K562 (cell line): ENCODE results near the gene BMP10. TPM values are rescaled to one million over a fixed set of nuclear protein-coding genes. Genes with fewer than 3 reads are reported as not detected.

Experiments used
- CHCHD3 ChIP-seq: fragments of 250-450 bp; sonication (Bioruptor Pico); IDR thresholded peaks from 2 replicates; pipeline ENCODE4 v2.1.2; 2022; ENCODE audit warnings: mild to moderate bottlenecking
- FOXJ2 ChIP-seq: fragments of 200-800 bp; sonication (Bioruptor generic); IDR thresholded peaks from 2 replicates; pipeline ENCODE4 v1.6.1; 2016; ENCODE audit warnings: missing genetic modification characterization, missing compliant biosample characterization
- HDAC6 ChIP-seq: IDR thresholded peaks from 2 replicates; pipeline ENCODE4 v1.6.1; 2012; ENCODE audit warnings: low read depth, mild to moderate bottlenecking, control low read depth, inconsistent platforms, low read length, moderate library complexity
- HIVEP1 ChIP-seq: fragments of 250-450 bp; sonication (Bioruptor Pico); IDR thresholded peaks from 2 replicates; pipeline ENCODE4 v1.4.0; 2020; ENCODE audit warnings: mild to moderate bottlenecking
- MNT ChIP-seq, 2 experiments: fragments of 450-650 bp; conservative IDR thresholded peaks; 2 replicates each; pipeline ENCODE4 v1.6.1; 2017; ENCODE audit warnings: mild to moderate bottlenecking in 2 of 2, moderate library complexity in 2 of 2
- MXI1 ChIP-seq: IDR thresholded peaks from 2 replicates; pipeline ENCODE4 v1.6.1; 2011; ENCODE audit warnings: low read depth, mild to moderate bottlenecking, improper control_type of control experiment, low read length
- SMARCA5 ChIP-seq: fragments of 450-650 bp; IDR thresholded peaks from 2 replicates; pipeline ENCODE4 v1.6.1; 2016
- SMARCE1 ChIP-seq: fragments of 450-650 bp; IDR thresholded peaks from 2 replicates; pipeline ENCODE4 v1.7.1; 2016; ENCODE audit warnings: mild to moderate bottlenecking
- TRIM25 ChIP-seq: fragments of 450-650 bp; IDR thresholded peaks from 2 replicates; pipeline ENCODE4 v1.7.0; 2016; ENCODE audit warnings: borderline replicate concordance
- ZNF232 ChIP-seq: sonication (generic); formaldehyde crosslinking; IDR thresholded peaks from 2 replicates; pipeline ENCODE4 v1.8.0; 2022; ENCODE audit warnings: mild to moderate bottlenecking, missing genetic modification reagents
- ZNF644 ChIP-seq: fragments of 200-800 bp; sonication (Bioruptor generic); IDR thresholded peaks from 2 replicates; pipeline ENCODE4 v1.6.1; 2016; ENCODE audit warnings: low read depth, missing genetic modification characterization, missing compliant biosample characterization
- polyA plus RNA-seq, 8 experiments: library from polyadenylated mRNA; depleted of rRNA in 4 of 8; stranded (reverse) in 5 of 8; unstranded in 3 of 8; fragments of >200 nt; fragmentation: Nextera tagmentation in 2 of 8; fragmentation: Illumina TruSeq in 1 of 8; extraction: Ambion mirVana in 2 of 8; extraction: Trizol in 1 of 8; gene quantifications; 2 replicates each; pipeline versions ENCODE4 v1.2.1 to v1.2.3, GENCODE V29; 2011 to 2014; ENCODE audit warnings: inconsistent platforms in 1 of 8, missing spikeins in 1 of 8
- total RNA-seq, 7 experiments: library from RNA; depleted of rRNA in 6 of 7; stranded (reverse); fragments of >200 nt in 6 of 7; fragmentation: Illumina TruSeq in 2 of 7; extraction: Trizol in 2 of 7; gene quantifications; 2 replicates each; pipeline versions ENCODE4 v1.2.1 to v1.2.3, GENCODE V29; 2011 to 2021; ENCODE audit warnings: low replicate concordance in 1 of 7
- TF ChIP-seq, protein P1 (sequence below): fragments of 450-650 bp; formaldehyde crosslinking; IDR thresholded peaks from 2 replicates; pipeline ENCODE4 v1.4.0; 2020; ENCODE audit warnings: mild to moderate bottlenecking, moderate library complexity

The BMP10 gene
- total and polyA plus RNA-seq, 9 of the 15 experiments (the other 6 are each of a cell fraction or from before 2014, with no cell fraction given), result 0.11 to 0.91 (median 0.43) TPM

GRCh38 chr2:68853915-68854314 lies 17.3 kb downstream of the BMP10 start (continued):
- no peak for TF ChIP-seq ZNF232 (CRISPR knock-in tag)
- TF ChIP-seq, protein P1, sequence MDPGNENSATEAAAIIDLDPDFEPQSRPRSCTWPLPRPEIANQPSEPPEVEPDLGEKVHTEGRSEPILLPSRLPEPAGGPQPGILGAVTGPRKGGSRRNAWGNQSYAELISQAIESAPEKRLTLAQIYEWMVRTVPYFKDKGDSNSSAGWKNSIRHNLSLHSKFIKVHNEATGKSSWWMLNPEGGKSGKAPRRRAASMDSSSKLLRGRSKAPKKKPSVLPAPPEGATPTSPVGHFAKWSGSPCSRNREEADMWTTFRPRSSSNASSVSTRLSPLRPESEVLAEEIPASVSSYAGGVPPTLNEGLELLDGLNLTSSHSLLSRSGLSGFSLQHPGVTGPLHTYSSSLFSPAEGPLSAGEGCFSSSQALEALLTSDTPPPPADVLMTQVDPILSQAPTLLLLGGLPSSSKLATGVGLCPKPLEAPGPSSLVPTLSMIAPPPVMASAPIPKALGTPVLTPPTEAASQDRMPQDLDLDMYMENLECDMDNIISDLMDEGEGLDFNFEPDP (CRISPR knock-in tag), result no peak
- TF ChIP-seq CHCHD3 (CRISPR knock-in tag), result no peak
- TF ChIP-seq SMARCA5, result no peak
- TF ChIP-seq HDAC6, result no peak
- no peak for TF ChIP-seq HIVEP1 (CRISPR knock-in tag)
- 0 out of 2 replicates have a peak, but pooled peaks have one; percentile 46 for TF ChIP-seq ZNF644 (tag)
- no peak for TF ChIP-seq TRIM25
- TF ChIP-seq SMARCE1, result peak; percentile 24; the same call in 1 of the 2 replicates
- peak; percentile 39; the same call in 1 of the 2 replicates for TF ChIP-seq MXI1
- no peak for TF ChIP-seq MNT (conservative IDR thresholded peaks at IDR 0.05)
- TF ChIP-seq FOXJ2, result peak; percentile 100
